Measurements from ENCODE around the gene NDUFS5. TPM values are rescaled to one million over a fixed set of nuclear protein-coding genes. Genes with fewer than 3 reads are reported as not detected.

NDUFS5 gene
- total RNA-seq, 1 experiment from 2014 or later: 367 TPM

GRCh38 chr1:38997034-38997900 is 28.9 kb upstream of the NDUFS5 start:
- Histone ChIP-seq H3K4ac (ENCODE audit: low read depth, low read length) (no peak overlapping the region), H4K8ac (replicated peaks; ENCODE audit: insufficient read length, low read depth, low read length) (no peak overlapping the region), H3K18ac (ENCODE audit: insufficient read length, low read depth, low read length) (no peak overlapping the region), H2BK15ac (ENCODE audit: low read depth, low read length) (no peak overlapping the region), H2BK12ac (ENCODE audit: insufficient read length, low read depth, low read length) (no peak overlapping the region), H4K20me1 (ENCODE audit: control insufficient read depth, insufficient read depth, insufficient read length) (no peaks in the 10 kb centered on the region), H2BK120ac (ENCODE audit: low read depth, low read length, poor library complexity, severe bottlenecking) (no peak overlapping the region), H3K4me1 (ENCODE audit: insufficient read depth, low read length) (peaks cover 4% of the 10 kb centered on the region; the same call in 1 of the 2 replicates), H3K4me2 (ENCODE audit: insufficient read depth, insufficient read length, low read length) (peak overlapping the region; percentile 24), H2AK5ac (ENCODE audit: insufficient read length, low read length) (no peak overlapping the region), H3K79me1 (ENCODE audit: insufficient read depth, low read depth, low read length, poor library complexity, severe bottlenecking) (no peaks in the 10 kb centered on the region), H4K91ac (ENCODE audit: insufficient read length, low read depth, low read length) (no peak overlapping the region), H2BK20ac (ENCODE audit: low read depth, low read length, poor library complexity, severe bottlenecking) (no peak overlapping the region), H3K56ac (ENCODE audit: insufficient read length, low read depth, low read length) (no peak overlapping the region), H3T11ph (ENCODE audit: low read length) (no peak overlapping the region), H3K27me3 (ENCODE audit: insufficient read depth, low read length) (no peaks in the 10 kb centered on the region), H3K23ac (ENCODE audit: insufficient read length, low read depth, low read length) (no peak overlapping the region), H3K14ac (ENCODE audit: insufficient read depth, low read length) (no peak overlapping the region), H3K79me2 (ENCODE audit: insufficient read depth, low read length) (peaks cover 50% of the 10 kb centered on the region), H2AFZ (ENCODE audit: low read length) (no peak overlapping the region), H2BK5ac (ENCODE audit: insufficient read length, low read length) (no peak overlapping the region), H4K5ac (ENCODE audit: insufficient read length, low read depth, low read length) (no peak overlapping the region), H3K27ac (ENCODE audit: insufficient read length, low read depth, low read length) (no peak overlapping the region), H3K23me2 (ENCODE audit: insufficient read length, low read depth, low read length, poor library complexity, severe bottlenecking) (peaks cover 7% of the 10 kb centered on the region), H3K9ac (ENCODE audit: extremely low read depth, insufficient read length, low read length) (peak overlapping the region; percentile 17), H3K9me3 (ENCODE audit: control insufficient read depth, low read depth, low read length) (no peaks in the 10 kb centered on the region)
- H3K36me3 Mint-ChIP-seq (ENCODE audit: insufficient read depth in 1 of 3, low read depth in 3 of 3): peaks cover 61 to 95% (median 86%) of the 10 kb centered on the region in 3 experiments
- no peak for DNase-seq
- H3K27ac Mint-ChIP-seq: peak overlapping the region; percentile 60 to 95 (median 77); a peak in 4 of 7 replicates
- peak overlapping the region; percentile 9 to 19; a peak in 4 of 5 replicates for H3K4me3 Mint-ChIP-seq
- no peaks in the 10 kb centered on the region; the same call in 1 of the 2 replicates for H3K27me3 Mint-ChIP-seq (ENCODE audit: low read depth)
- WGBS (ENCODE audit: extremely low coverage, insufficient read length, low lambda C conversion rate): no CpG with 5 or more reads among the region's 4 CpGs
- H3K4me1 Mint-ChIP-seq: peaks cover 61 to 83% of the 10 kb centered on the region in 2 experiments
- no peaks in the 10 kb centered on the region for H3K9me3 Mint-ChIP-seq
- no peak for TF ChIP-seq CTCF (conservative IDR thresholded peaks at IDR 0.05)

Data from H9 (cell line).